SK-N-SH (cell line): ENCODE results near the gene NAPB.

Source experiments
- CHD2 ChIP-seq: fragments of 150-350 bp; IDR thresholded peaks from 2 replicates; pipeline ENCODE4 v1.6.1; 2018; ENCODE audit warnings: low read length; ENCODE audit not compliant: partially characterized antibody
- FOXM1 ChIP-seq: IDR thresholded peaks from 2 replicates; pipeline ENCODE4 v1.4.0; 2012; ENCODE audit warnings: low read depth, mild to moderate bottlenecking
- GATA2 ChIP-seq: sonication (generic); formaldehyde crosslinking; IDR thresholded peaks from 2 replicates; pipeline ENCODE4 v1.5.0; 2020; ENCODE audit warnings: mild to moderate bottlenecking, missing genetic modification reagents
- MXI1 ChIP-seq: IDR thresholded peaks from 2 replicates; pipeline ENCODE4 v1.6.1; 2012; ENCODE audit warnings: mild to moderate bottlenecking, low read depth, low read length, improper control_type of control experiment
- NFIC ChIP-seq: IDR thresholded peaks from 2 replicates; pipeline ENCODE4 v1.4.0; 2012; ENCODE audit warnings: borderline replicate concordance
- NRF1 ChIP-seq: IDR thresholded peaks from 2 replicates; pipeline ENCODE4 v1.6.1; 2012; ENCODE audit warnings: low read depth, mild to moderate bottlenecking, low read length
- RFX5 ChIP-seq: IDR thresholded peaks from 2 replicates; pipeline ENCODE4 v1.6.1; 2012; ENCODE audit warnings: mild to moderate bottlenecking, improper control_type of control experiment, low read length
- TAF1 ChIP-seq: IDR thresholded peaks from 2 replicates; pipeline ENCODE4 v1.6.1; 2012; ENCODE audit warnings: low read depth, mild to moderate bottlenecking, low read length, moderate library complexity, borderline replicate concordance
- TCF12 ChIP-seq: IDR thresholded peaks from 2 replicates; pipeline ENCODE4 v1.4.0; 2012
- TEAD4 ChIP-seq: IDR thresholded peaks from 2 replicates; pipeline ENCODE4 v1.4.0; 2012; ENCODE audit warnings: mild to moderate bottlenecking, borderline replicate concordance; ENCODE audit not compliant: insufficient read depth
- YY1 ChIP-seq: IDR thresholded peaks from 2 replicates; pipeline ENCODE4 v1.4.0; 2012; ENCODE audit warnings: low read depth, mild to moderate bottlenecking
- TF ChIP-seq, protein P1 (sequence below): fragments of 200-600 bp; sonication (generic); IDR thresholded peaks from 2 replicates; pipeline ENCODE4 v1.6.1; 2017; ENCODE audit warnings: antibody characterized with exemption, mild to moderate bottlenecking, moderate library complexity
- TF ChIP-seq, protein P2 (sequence below): IDR thresholded peaks from 2 replicates; pipeline ENCODE4 v1.6.1; 2012; ENCODE audit warnings: mild to moderate bottlenecking, low read depth, low read length, moderate library complexity
- TF ChIP-seq, protein P3 (sequence below): IDR thresholded peaks from 2 replicates; pipeline ENCODE4 v1.4.0; 2012; ENCODE audit warnings: low read depth, borderline replicate concordance

DNA sequence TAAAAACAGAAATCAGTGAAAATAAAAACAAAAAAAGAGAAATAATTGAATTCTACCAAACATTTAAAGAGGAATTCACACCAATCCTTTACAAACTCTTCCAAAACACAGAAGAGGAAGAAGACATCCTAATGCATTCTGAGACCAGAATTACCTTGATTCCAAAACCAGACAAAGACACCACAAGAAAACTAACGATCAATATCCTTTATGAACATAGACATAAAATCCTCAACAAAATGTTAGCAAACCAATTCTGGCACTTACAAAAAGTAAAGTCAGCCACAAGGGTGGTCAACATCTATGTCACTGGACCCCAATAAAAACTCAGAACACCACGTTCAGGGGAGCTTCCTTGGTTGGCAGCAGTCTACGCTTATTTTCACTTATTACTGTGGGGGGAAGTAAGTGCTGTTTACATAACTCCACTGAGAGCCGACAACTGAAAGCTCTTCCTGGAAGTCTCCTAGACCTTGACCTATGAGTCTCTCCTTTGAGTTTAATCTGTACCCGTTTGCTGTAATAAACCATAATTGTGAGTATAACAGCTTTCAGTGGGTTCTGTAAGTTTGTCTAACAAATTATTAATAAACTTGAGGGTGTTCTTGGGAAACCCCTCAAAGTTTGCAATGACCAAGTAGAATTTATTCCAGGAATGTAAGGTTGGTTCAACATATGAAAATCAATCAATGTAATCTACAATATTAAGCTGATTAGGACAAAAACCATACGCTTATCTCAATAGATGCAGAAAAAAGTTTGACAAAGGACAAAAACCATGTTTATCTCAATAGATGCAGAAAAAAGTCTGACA lies 34.8 kb downstream of the NAPB start:
- TF ChIP-seq, protein P1, sequence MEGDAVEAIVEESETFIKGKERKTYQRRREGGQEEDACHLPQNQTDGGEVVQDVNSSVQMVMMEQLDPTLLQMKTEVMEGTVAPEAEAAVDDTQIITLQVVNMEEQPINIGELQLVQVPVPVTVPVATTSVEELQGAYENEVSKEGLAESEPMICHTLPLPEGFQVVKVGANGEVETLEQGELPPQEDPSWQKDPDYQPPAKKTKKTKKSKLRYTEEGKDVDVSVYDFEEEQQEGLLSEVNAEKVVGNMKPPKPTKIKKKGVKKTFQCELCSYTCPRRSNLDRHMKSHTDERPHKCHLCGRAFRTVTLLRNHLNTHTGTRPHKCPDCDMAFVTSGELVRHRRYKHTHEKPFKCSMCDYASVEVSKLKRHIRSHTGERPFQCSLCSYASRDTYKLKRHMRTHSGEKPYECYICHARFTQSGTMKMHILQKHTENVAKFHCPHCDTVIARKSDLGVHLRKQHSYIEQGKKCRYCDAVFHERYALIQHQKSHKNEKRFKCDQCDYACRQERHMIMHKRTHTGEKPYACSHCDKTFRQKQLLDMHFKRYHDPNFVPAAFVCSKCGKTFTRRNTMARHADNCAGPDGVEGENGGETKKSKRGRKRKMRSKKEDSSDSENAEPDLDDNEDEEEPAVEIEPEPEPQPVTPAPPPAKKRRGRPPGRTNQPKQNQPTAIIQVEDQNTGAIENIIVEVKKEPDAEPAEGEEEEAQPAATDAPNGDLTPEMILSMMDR: no peak
- TF ChIP-seq TEAD4 (no peak), YY1 (no peak), RFX5 (no peak), NRF1 (no peak), TAF1 (no peak), TCF12 (no peak), MXI1 (no peak), GATA2 (no peak), FOXM1 (no peak), NFIC (no peak), CHD2 (no peak)
- TF ChIP-seq, protein P2, sequence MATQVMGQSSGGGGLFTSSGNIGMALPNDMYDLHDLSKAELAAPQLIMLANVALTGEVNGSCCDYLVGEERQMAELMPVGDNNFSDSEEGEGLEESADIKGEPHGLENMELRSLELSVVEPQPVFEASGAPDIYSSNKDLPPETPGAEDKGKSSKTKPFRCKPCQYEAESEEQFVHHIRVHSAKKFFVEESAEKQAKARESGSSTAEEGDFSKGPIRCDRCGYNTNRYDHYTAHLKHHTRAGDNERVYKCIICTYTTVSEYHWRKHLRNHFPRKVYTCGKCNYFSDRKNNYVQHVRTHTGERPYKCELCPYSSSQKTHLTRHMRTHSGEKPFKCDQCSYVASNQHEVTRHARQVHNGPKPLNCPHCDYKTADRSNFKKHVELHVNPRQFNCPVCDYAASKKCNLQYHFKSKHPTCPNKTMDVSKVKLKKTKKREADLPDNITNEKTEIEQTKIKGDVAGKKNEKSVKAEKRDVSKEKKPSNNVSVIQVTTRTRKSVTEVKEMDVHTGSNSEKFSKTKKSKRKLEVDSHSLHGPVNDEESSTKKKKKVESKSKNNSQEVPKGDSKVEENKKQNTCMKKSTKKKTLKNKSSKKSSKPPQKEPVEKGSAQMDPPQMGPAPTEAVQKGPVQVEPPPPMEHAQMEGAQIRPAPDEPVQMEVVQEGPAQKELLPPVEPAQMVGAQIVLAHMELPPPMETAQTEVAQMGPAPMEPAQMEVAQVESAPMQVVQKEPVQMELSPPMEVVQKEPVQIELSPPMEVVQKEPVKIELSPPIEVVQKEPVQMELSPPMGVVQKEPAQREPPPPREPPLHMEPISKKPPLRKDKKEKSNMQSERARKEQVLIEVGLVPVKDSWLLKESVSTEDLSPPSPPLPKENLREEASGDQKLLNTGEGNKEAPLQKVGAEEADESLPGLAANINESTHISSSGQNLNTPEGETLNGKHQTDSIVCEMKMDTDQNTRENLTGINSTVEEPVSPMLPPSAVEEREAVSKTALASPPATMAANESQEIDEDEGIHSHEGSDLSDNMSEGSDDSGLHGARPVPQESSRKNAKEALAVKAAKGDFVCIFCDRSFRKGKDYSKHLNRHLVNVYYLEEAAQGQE: no peak
- TF ChIP-seq, protein P3, sequence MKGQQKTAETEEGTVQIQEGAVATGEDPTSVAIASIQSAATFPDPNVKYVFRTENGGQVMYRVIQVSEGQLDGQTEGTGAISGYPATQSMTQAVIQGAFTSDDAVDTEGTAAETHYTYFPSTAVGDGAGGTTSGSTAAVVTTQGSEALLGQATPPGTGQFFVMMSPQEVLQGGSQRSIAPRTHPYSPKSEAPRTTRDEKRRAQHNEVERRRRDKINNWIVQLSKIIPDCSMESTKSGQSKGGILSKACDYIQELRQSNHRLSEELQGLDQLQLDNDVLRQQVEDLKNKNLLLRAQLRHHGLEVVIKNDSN: no peak
